ENCODE results near the gene NCAM2. TPM values are rescaled to one million over a fixed set of nuclear protein-coding genes. Genes with fewer than 3 reads are reported as not detected.
"Not testable (repeated sequence)": the region's sequence is repeated elsewhere in the genome, so short reads cannot be mapped to it uniquely, and the experiment has no call there.

Gene NCAM2
- total RNA-seq, 1 donor from 2014 or later, result not detected

DNA sequence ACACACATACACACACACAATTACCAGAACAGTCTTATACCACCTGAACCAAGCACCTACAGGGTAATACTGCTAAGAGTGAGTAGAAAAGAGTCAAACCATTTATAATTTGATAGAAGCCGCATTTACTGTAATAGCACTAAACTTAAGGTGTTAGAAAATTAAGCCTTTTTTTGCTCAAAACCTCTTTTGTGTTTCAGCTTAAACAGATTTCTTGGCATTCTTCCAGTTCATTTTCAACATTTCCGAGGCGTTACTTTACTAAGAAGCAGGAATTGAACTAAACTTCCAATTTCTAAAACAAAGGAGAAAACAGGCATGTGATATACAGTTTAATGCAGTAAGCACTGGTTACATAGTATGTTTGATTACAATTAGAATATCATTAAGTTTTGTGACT lies 387.2 kb downstream of the NCAM2 start:
- H3K4me3 ChIP-seq (ENCODE audit: low read depth, low read length), result no peak overlapping the region
- no peak for DNase-seq (ENCODE audit: low read depth)
- TF ChIP-seq, protein P1, sequence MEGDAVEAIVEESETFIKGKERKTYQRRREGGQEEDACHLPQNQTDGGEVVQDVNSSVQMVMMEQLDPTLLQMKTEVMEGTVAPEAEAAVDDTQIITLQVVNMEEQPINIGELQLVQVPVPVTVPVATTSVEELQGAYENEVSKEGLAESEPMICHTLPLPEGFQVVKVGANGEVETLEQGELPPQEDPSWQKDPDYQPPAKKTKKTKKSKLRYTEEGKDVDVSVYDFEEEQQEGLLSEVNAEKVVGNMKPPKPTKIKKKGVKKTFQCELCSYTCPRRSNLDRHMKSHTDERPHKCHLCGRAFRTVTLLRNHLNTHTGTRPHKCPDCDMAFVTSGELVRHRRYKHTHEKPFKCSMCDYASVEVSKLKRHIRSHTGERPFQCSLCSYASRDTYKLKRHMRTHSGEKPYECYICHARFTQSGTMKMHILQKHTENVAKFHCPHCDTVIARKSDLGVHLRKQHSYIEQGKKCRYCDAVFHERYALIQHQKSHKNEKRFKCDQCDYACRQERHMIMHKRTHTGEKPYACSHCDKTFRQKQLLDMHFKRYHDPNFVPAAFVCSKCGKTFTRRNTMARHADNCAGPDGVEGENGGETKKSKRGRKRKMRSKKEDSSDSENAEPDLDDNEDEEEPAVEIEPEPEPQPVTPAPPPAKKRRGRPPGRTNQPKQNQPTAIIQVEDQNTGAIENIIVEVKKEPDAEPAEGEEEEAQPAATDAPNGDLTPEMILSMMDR (conservative IDR thresholded peaks at IDR 0.05; ENCODE audit: low read depth, low read length), result no peak

GRCh38 chr21:21387916-21388315 lies 389.7 kb downstream of the NCAM2 start:
- H3K4me3 ChIP-seq (ENCODE audit: low read depth, low read length), result no peak overlapping the region
- TF ChIP-seq, protein P1 (conservative IDR thresholded peaks at IDR 0.05; ENCODE audit: low read depth, low read length), result no peak
- DNase-seq (ENCODE audit: low read depth), result no peak

- DNase-seq (ENCODE audit: low read depth), result no peak
- no peak overlapping the region for H3K4me3 ChIP-seq (ENCODE audit: low read depth, low read length)
- TF ChIP-seq, protein P1 (conservative IDR thresholded peaks at IDR 0.05; ENCODE audit: low read depth, low read length), result no peak
Observed at GRCh38 chr21:21394064-21394463, 395.9 kb downstream of the NCAM2 start.

DNA sequence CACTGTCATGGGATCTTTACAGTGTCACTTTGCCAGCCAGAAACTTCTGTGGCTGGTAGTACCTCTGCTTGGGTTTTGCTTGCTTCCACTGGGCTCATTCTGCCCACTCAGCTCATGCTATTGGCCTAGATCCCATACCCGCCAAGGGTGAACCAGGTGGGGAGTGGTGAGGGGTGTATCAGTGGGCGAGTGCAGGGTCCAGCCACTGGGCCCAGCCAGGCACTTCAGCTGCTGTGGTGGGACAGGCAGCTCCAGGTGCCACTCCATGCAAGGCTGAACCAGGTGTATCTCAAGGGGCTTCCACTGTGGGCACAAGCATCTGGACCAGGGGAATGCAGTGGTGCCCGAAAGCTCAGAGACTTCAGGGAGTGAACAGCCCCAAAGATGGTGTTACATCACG lies 398.2 kb downstream of the NCAM2 start:
- TF ChIP-seq, protein P1 (conservative IDR thresholded peaks at IDR 0.05; ENCODE audit: low read depth, low read length), result no peak
- no peak for DNase-seq (ENCODE audit: low read depth)
- no peak overlapping the region for H3K4me3 ChIP-seq (ENCODE audit: low read depth, low read length)

DNA sequence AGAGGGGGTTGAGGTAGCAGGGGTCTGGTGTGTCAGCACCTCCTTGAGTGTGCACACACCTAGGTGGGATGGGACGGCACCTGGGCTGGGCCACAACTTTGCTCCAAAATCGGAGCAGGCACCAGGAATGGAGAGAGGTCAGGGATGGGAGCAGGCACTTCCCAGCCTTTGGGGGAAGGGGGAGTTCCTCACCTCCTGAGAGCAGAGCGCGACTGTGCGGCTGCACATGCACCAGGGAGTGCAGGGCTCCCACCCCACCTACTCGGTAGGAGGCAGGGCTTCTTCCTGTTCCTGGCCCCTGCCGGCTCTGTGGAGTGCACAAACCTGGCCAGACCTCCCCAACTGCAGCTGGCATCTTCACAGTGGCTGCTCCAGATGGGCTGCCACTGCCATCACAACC lies 399.3 kb downstream of the NCAM2 start:
- H3K4me3 ChIP-seq (ENCODE audit: low read depth, low read length), result no peak overlapping the region
- TF ChIP-seq, protein P1 (conservative IDR thresholded peaks at IDR 0.05; ENCODE audit: low read depth, low read length), result no peak
- no peak for DNase-seq (ENCODE audit: low read depth)

GRCh38 chr21:21401444-21401843 lies 403.2 kb downstream of the NCAM2 start:
- TF ChIP-seq, protein P1 (conservative IDR thresholded peaks at IDR 0.05; ENCODE audit: low read depth, low read length), result no peak
- DNase-seq (ENCODE audit: low read depth), result no peak
- H3K4me3 ChIP-seq (ENCODE audit: low read depth, low read length), result no peak overlapping the region

DNA sequence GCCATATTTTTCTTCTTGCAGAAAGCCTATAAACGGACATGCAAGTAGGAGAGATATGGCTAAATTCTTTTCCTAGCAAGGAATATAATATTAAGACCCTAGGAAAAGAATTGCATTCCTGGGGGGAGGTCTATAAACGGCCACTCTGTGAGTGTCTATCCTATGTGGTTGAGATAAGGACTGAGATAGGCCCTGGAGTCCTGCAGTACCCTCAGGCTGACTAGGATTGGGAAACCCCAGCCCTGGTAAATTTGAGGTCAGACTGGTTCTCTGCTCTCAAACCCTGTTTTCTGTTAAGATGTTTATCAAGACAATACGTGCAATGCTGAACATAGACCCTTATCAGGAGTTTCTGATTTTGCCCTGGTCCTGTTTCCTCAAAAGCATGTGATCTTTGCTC lies 404.0 kb downstream of the NCAM2 start:
- H3K4me3 ChIP-seq (ENCODE audit: low read depth, low read length); DNase-seq (ENCODE audit: low read depth): not testable (repeated sequence)

DNA sequence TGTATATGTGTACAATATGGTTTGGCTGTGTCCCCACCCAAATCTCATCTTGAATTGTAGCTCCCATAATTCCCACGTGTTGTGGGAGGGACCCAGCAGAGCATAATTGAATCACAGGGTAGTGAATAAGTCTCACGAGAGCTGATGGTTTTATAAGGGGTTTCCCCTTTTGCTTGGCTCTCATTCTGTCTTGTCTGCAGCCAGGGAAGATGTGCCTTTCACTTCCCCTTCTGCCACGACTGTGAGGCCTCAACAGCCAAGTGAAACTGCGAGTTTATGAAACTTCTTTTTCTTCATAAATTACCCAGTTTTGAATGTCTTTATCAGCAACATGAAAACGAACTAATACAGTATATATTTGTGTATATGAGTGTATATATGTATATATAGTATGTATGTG lies 406.1 kb downstream of the NCAM2 start:
- not testable (repeated sequence) for H3K4me3 ChIP-seq (ENCODE audit: low read depth, low read length); DNase-seq (ENCODE audit: low read depth)
